Measurements from ENCODE around the gene CUL5. TPM values are rescaled to one million over a fixed set of nuclear protein-coding genes. Genes with fewer than 3 reads are reported as not detected.

The CUL5 gene
- total RNA-seq, 1 experiment from 2014 or later: 34.3 TPM

- ChIA-PET POLR2A (ENCODE audit: unreplicated experiment) (no interaction called here), CTCF (no interaction called here)
- Histone ChIP-seq H3K36me3 (ENCODE audit: low read depth) (no peaks in the 10 kb centered on the region), H3K9me3 (ENCODE audit: insufficient read depth, low read depth) (no peaks in the 10 kb centered on the region), H3K4me3 (no peak overlapping the region), H3K27me3 (ENCODE audit: insufficient read depth, low read depth) (no peaks in the 10 kb centered on the region), H3K4me1 (replicated peaks; ENCODE audit: insufficient read depth) (no peaks in the 10 kb centered on the region), H3K4me2 (no peak overlapping the region), H3K79me2 (ENCODE audit: low read depth) (no peaks in the 10 kb centered on the region), H3K9me2 (ENCODE audit: insufficient read depth) (no peaks in the 10 kb centered on the region), H3F3A (ENCODE audit: insufficient read depth, low read depth) (peaks cover 7% of the 10 kb centered on the region), H4K20me1 (ENCODE audit: insufficient read depth) (no peaks in the 10 kb centered on the region), H2AFZ (no peak overlapping the region), H3K27ac (no peak overlapping the region)
- no peak for DNase-seq
- TF ChIP-seq CTCF (conservative IDR thresholded peaks at IDR 0.05): no peak
- no peak for TF ChIP-seq EZH2 (IDR thresholded peaks at IDR 0.05; ENCODE audit: low read depth)
- intact Hi-C loops (cut with micrococcal nuclease; ENCODE audit: unreplicated experiment): no loop called here
- no TSS peak for BruUV-seq (replicated peaks)
Observed at GRCh38 chr11:108111126-108111525, 102.4 kb downstream of the CUL5 start.

GRCh38 chr11:108112057-108112456 is 103.4 kb downstream of the CUL5 start:
- POLR2A ChIA-PET (ENCODE audit: unreplicated experiment): no interaction called here

GRCh38 chr11:108115500-108116140 is 106.9 kb downstream of the CUL5 start:
- H3K4me3 ChIP-seq: no peak overlapping the region
- ChIA-PET CTCF (no interaction called here), POLR2A (ENCODE audit: unreplicated experiment) (no interaction called here)
- DNase-seq: peak; percentile 21 to 49
- H3K4me2 ChIP-seq: no peak overlapping the region
- H3K79me2 ChIP-seq (ENCODE audit: low read depth): no peaks in the 10 kb centered on the region
- H4K20me1 ChIP-seq (ENCODE audit: insufficient read depth): no peaks in the 10 kb centered on the region
- no peaks in the 10 kb centered on the region for H3K9me2 ChIP-seq (ENCODE audit: insufficient read depth)
- H3K27ac ChIP-seq: no peak overlapping the region
- no peak overlapping the region for H2AFZ ChIP-seq
- H3F3A ChIP-seq (ENCODE audit: insufficient read depth, low read depth): peaks cover 4% of the 10 kb centered on the region
- H3K27me3 ChIP-seq (ENCODE audit: insufficient read depth, low read depth): no peaks in the 10 kb centered on the region
- intact Hi-C loops (cut with micrococcal nuclease; ENCODE audit: unreplicated experiment): loop anchor here (5.0 kb wide), 1 partner anchor 553 kb away; no protein-coding TSS in a partner anchor
- no peaks in the 10 kb centered on the region for H3K9me3 ChIP-seq (ENCODE audit: insufficient read depth, low read depth)
- no TSS peak for BruUV-seq (replicated peaks)
- no peaks in the 10 kb centered on the region for H3K4me1 ChIP-seq (replicated peaks; ENCODE audit: insufficient read depth)
- no peak for TF ChIP-seq CTCF (conservative IDR thresholded peaks at IDR 0.05)
- no peak for TF ChIP-seq EZH2 (IDR thresholded peaks at IDR 0.05; ENCODE audit: low read depth)
- H3K36me3 ChIP-seq (ENCODE audit: low read depth): no peaks in the 10 kb centered on the region

More at GRCh38 chr11:108112057-108112456, 103.4 kb downstream of the CUL5 start:
- Histone ChIP-seq H3K27me3 (ENCODE audit: insufficient read depth, low read depth) (no peaks in the 10 kb centered on the region), H3K9me2 (ENCODE audit: insufficient read depth) (no peaks in the 10 kb centered on the region), H3K79me2 (ENCODE audit: low read depth) (no peaks in the 10 kb centered on the region), H2AFZ (no peak overlapping the region), H3K4me2 (no peak overlapping the region), H3K9me3 (ENCODE audit: insufficient read depth, low read depth) (no peaks in the 10 kb centered on the region), H3K4me3 (no peak overlapping the region), H4K20me1 (ENCODE audit: insufficient read depth) (no peaks in the 10 kb centered on the region), H3K4me1 (replicated peaks; ENCODE audit: insufficient read depth) (no peaks in the 10 kb centered on the region), H3K27ac (no peak overlapping the region), H3K36me3 (ENCODE audit: low read depth) (no peaks in the 10 kb centered on the region), H3F3A (ENCODE audit: insufficient read depth, low read depth) (peaks cover 7% of the 10 kb centered on the region)
- TSS peak; percentile 8 for BruUV-seq (replicated peaks)
- TF ChIP-seq CTCF (conservative IDR thresholded peaks at IDR 0.05): no peak
- TF ChIP-seq EZH2 (IDR thresholded peaks at IDR 0.05; ENCODE audit: low read depth): no peak
- CTCF ChIA-PET: no interaction called here
- intact Hi-C loops (cut with micrococcal nuclease; ENCODE audit: unreplicated experiment): no loop called here
- DNase-seq: no peak
